Smooth muscle cell of trachea (primary cell): ENCODE results near the gene ZNF408. TPM values are rescaled to one million over a fixed set of nuclear protein-coding genes. Genes with fewer than 3 reads are reported as not detected.

ENCODE experiments used
- total RNA-seq: library from RNA; depleted of rRNA; stranded (reverse); fragments of >200 nt; gene quantifications from 2 replicates; pipeline ENCODE4 v1.2.1, GENCODE V29; 2014

ZNF408 gene
- total RNA-seq: 10.5 and 17.4 TPM in 2 replicates

GRCh38 chr11:46700241-46701077 lies at the start of gene ZNF408, which contains the start of gene ARHGAP1:
ZNF408 (plus strand) TSS chr11:46701031; CDS start chr11:46701048, 17 bp downstream.
ARHGAP1 (minus strand) TSS chr11:46700619; CDS start chr11:46696107, 4,512 bp downstream.

GRCh38 chr11:46719048-46719542 lies 18.3 kb downstream of the ZNF408 start, which contains the start of gene F2:
F2 (plus strand) TSS chr11:46719213; CDS start chr11:46719236, 23 bp downstream.

Other genes with a start within 250 kb of the ZNF408 start
- gene AMBRA1, start 107.0 kb upstream of the ZNF408 start, total RNA-seq: 31.4 and 31.9 TPM in 2 replicates
- 4.4 and 5.1 TPM in 2 replicates for gene HARBI1, start 83.8 kb upstream of the ZNF408 start, total RNA-seq
- 66.3 and 88.5 TPM in 2 replicates for gene ATG13, start 83.5 kb upstream of the ZNF408 start, total RNA-seq
- gene ARHGAP1, start 412 bp upstream of the ZNF408 start, total RNA-seq: 53.8 and 93.9 TPM in 2 replicates
- gene F2, start 18.2 kb downstream of the ZNF408 start, total RNA-seq: 0.17 TPM in 1 of 2 replicates, not detected in the other
- 61.2 and 108 TPM in 2 replicates for gene CKAP5, start 145.2 kb downstream of the ZNF408 start, total RNA-seq
- 0.99 and 1.0 TPM in 2 replicates for gene LRP4, start 217.5 kb downstream of the ZNF408 start, total RNA-seq
- 25.6 and 27.8 TPM in 2 replicates for gene CSTPP1, start 235.7 kb downstream of the ZNF408 start, total RNA-seq